RPMI7951 (cell line): ENCODE measurements around the gene CPN2. TPM values are rescaled to one million over a fixed set of nuclear protein-coding genes. Genes with fewer than 3 reads are reported as not detected.

Source experiments
- DNase-seq: peaks from one replicate; pipeline ENCODE4 v3.0.0-alpha.2; 2012; ENCODE audit warnings: low read depth
- total RNA-seq: library from RNA; depleted of rRNA; stranded (reverse); fragments of >200 nt; shearing (Covaris generic); gene quantifications from 2 replicates; pipeline ENCODE4 v1.2.3, GENCODE V29; 2014; rRNA removed

CPN2 gene
- 0.10 TPM in 1 of 2 replicates, not detected in the other for total RNA-seq

GRCh38 chr3:194351080-194351672 lies at the start of gene CPN2:
Gene CPN2 (minus strand): TSS chr3:194351328. CDS start chr3:194342702, 8,626 bp downstream.
- DNase-seq, result no peak

GRCh38 chr3:194399874-194400411 lies 48.8 kb upstream of the CPN2 start:
- DNase-seq, result no peak

- no peak for DNase-seq
Measured at GRCh38 chr3:194399166-194399565, 48.0 kb upstream of the CPN2 start, which contains the start of gene GP5. Gene GP5 (minus strand): TSS chr3:194399266. CDS start chr3:194398282, 984 bp downstream.

GRCh38 chr3:194397757-194398312 lies 46.7 kb upstream of the CPN2 start:
- DNase-seq, result no peak

- DNase-seq, result no peak
Measured at GRCh38 chr3:194396859-194397756, 46.0 kb upstream of the CPN2 start.

GRCh38 chr3:194396539-194396858 lies 45.4 kb upstream of the CPN2 start:
- DNase-seq, result no peak

GRCh38 chr3:194395778-194396538 lies 44.8 kb upstream of the CPN2 start:
- peak; percentile 33 for DNase-seq

- no peak for DNase-seq
Measured at GRCh38 chr3:194395212-194395611, 44.1 kb upstream of the CPN2 start.

GRCh38 chr3:194392576-194392975 lies 41.4 kb upstream of the CPN2 start:
- no peak for DNase-seq

GRCh38 chr3:194390835-194391234 lies 39.7 kb upstream of the CPN2 start:
- DNase-seq, result no peak

GRCh38 chr3:194389269-194389668 lies 38.1 kb upstream of the CPN2 start:
- DNase-seq, result no peak

GRCh38 chr3:194387926-194388418 lies 36.8 kb upstream of the CPN2 start:
- no peak for DNase-seq

GRCh38 chr3:194387276-194387675 lies 36.1 kb upstream of the CPN2 start:
- DNase-seq, result no peak

- DNase-seq, result no peak
Measured at GRCh38 chr3:194386648-194387047, 35.5 kb upstream of the CPN2 start.

GRCh38 chr3:194386066-194386465 lies 34.9 kb upstream of the CPN2 start:
- DNase-seq, result no peak

- DNase-seq, result no peak
Measured at GRCh38 chr3:194384569-194385001, 33.5 kb upstream of the CPN2 start.

- no peak for DNase-seq
Measured at GRCh38 chr3:194384156-194384555, 33.0 kb upstream of the CPN2 start.

- no peak for DNase-seq
Measured at GRCh38 chr3:194383276-194383940, 32.3 kb upstream of the CPN2 start.

- no peak for DNase-seq
Measured at GRCh38 chr3:194382892-194383223, 31.7 kb upstream of the CPN2 start.

- DNase-seq, result no peak
Measured at GRCh38 chr3:194382196-194382891, 31.2 kb upstream of the CPN2 start.
